AG09309 (cell line): ENCODE measurements around the gene ASGR2.
"Not testable (repeated sequence)": the region's sequence is repeated elsewhere in the genome, so short reads cannot be mapped to it uniquely, and the experiment has no call there.

Experiments
- DNase-seq: peaks from one replicate; pipeline ENCODE4 v3.0.0-alpha.2; 2010; ENCODE audit warnings: low read depth
- H3K4me3 ChIP-seq: 2 replicates; pipeline ENCODE4 v1.5.1; 2011; ENCODE audit warnings: mild to moderate bottlenecking, low read depth, low read length, moderate library complexity; ENCODE audit not compliant: control insufficient read depth
- CTCF ChIP-seq: IDR thresholded peaks from 2 replicates; pipeline ENCODE4 v1.5.1; 2011; ENCODE audit warnings: mild to moderate bottlenecking, low read depth, low read length, inconsistent platforms; ENCODE audit not compliant: insufficient read depth, control insufficient read depth; ENCODE audit errors: missing control alignments

Gene ASGR2

GRCh38 chr17:7124923-7125322, 10.3 kb upstream of the ASGR2 start:
- no peak overlapping the region for H3K4me3 ChIP-seq
- TF ChIP-seq CTCF: no peak
- no peak for DNase-seq

GRCh38 chr17:7123844-7124243, 9.2 kb upstream of the ASGR2 start:
- no peak for TF ChIP-seq CTCF
- DNase-seq: no peak
- H3K4me3 ChIP-seq: no peak overlapping the region

GRCh38 chr17:7122381-7122780, 7.8 kb upstream of the ASGR2 start:
- no peak overlapping the region for H3K4me3 ChIP-seq
- DNase-seq: no peak
- no peak for TF ChIP-seq CTCF

- not testable (repeated sequence) for H3K4me3 ChIP-seq, DNase-seq
Observed at GRCh38 chr17:7120635-7121034, 6.0 kb upstream of the ASGR2 start.

- no peak overlapping the region for H3K4me3 ChIP-seq
- TF ChIP-seq CTCF: no peak
- no peak for DNase-seq
Observed at GRCh38 chr17:7120123-7120522, 5.5 kb upstream of the ASGR2 start.

GRCh38 chr17:7119314-7119713, 4.7 kb upstream of the ASGR2 start:
- DNase-seq: no peak
- no peak for TF ChIP-seq CTCF
- H3K4me3 ChIP-seq: no peak overlapping the region

GRCh38 chr17:7114875-7115614, 423 bp upstream of the ASGR2 start:
- no peak for TF ChIP-seq CTCF
- DNase-seq: no peak

More at GRCh38 chr17:7114875-7115614, 423 bp upstream of the ASGR2 start:
- no peak overlapping the region for H3K4me3 ChIP-seq
